Keratinocyte (primary cell): ENCODE measurements around the gene KLHL21. TPM values are rescaled to one million over a fixed set of nuclear protein-coding genes. Genes with fewer than 3 reads are reported as not detected.

Experiments
- DNase-seq: peaks from one replicate; pipeline ENCODE4 v3.0.0-alpha.2; 2011; ENCODE audit warnings: low read depth, missing footprints, low spot score
- FAIRE-seq: peaks from 2 replicates; lab custom pipeline; 2011; peaks lifted over from hg19 to GRCh38; lab: Jason Lieb, UNC
- H2AFZ ChIP-seq: 2 replicates; pipeline ENCODE4 v1.6.0; 2012; ENCODE audit warnings: low read length, control low read depth, inconsistent platforms; ENCODE audit not compliant: control insufficient read depth
- H3K27ac ChIP-seq: 2 replicates; pipeline ENCODE4 v1.5.1; 2011; ENCODE audit warnings: low read length; ENCODE audit not compliant: control insufficient read depth, insufficient read depth
- H3K27me3 ChIP-seq: 3 replicates; pipeline ENCODE4 v1.6.0; 2011; ENCODE audit warnings: low read length; ENCODE audit not compliant: control insufficient read depth, insufficient read depth; ENCODE audit errors: extremely low read depth
- H3K36me3 ChIP-seq, 2 experiments: 2 replicates in 1 of 2; 3 replicates in 1 of 2; pipeline ENCODE4 v1.5.1; 2011; ENCODE audit warnings: low read length in 2 of 2, mild to moderate bottlenecking in 1 of 2; ENCODE audit not compliant: control insufficient read depth in 2 of 2, insufficient read depth in 2 of 2; ENCODE audit errors: extremely low read depth in 1 of 2
- H3K4me1 ChIP-seq: 3 replicates; pipeline ENCODE4 v1.5.1; 2011; ENCODE audit warnings: low read length; ENCODE audit not compliant: control insufficient read depth, insufficient read depth; ENCODE audit errors: extremely low read depth
- H3K4me2 ChIP-seq: 3 replicates; pipeline ENCODE4 v1.6.0; 2011; ENCODE audit warnings: low read depth, low read length; ENCODE audit not compliant: control insufficient read depth, insufficient read depth; ENCODE audit errors: extremely low read depth
- H3K4me3 ChIP-seq, 3 experiments: fragments of 200-600 bp in 1 of 3; sonication (generic) in 1 of 3; 2 replicates in 2 of 3; 3 replicates in 1 of 3; pipeline ENCODE4 v1.5.1; 2011 to 2016; ENCODE audit warnings: low read length in 3 of 3, mild to moderate bottlenecking in 3 of 3, control low read depth in 2 of 3, inconsistent platforms in 1 of 3, low read depth in 1 of 3, mixed read lengths in 1 of 3, mixed run types in 1 of 3, moderate library complexity in 1 of 3; ENCODE audit not compliant: control insufficient read depth in 2 of 3, insufficient read depth in 2 of 3; ENCODE audit errors: extremely low read depth in 1 of 3
- H3K79me2 ChIP-seq: 2 replicates; pipeline ENCODE4 v1.6.0; 2012; ENCODE audit warnings: low read length; ENCODE audit not compliant: control insufficient read depth, insufficient read depth
- H3K9ac ChIP-seq: 3 replicates; pipeline ENCODE4 v1.6.0; 2011; ENCODE audit warnings: low read length; ENCODE audit not compliant: control insufficient read depth, insufficient read depth; ENCODE audit errors: extremely low read depth
- H3K9me1 ChIP-seq: 3 replicates; pipeline ENCODE4 v1.6.0; 2011; ENCODE audit warnings: low read length; ENCODE audit not compliant: control insufficient read depth, insufficient read depth; ENCODE audit errors: extremely low read depth
- H3K9me3 ChIP-seq: 2 replicates; pipeline ENCODE4 v1.5.1; 2012; ENCODE audit warnings: low read depth, low read length; ENCODE audit not compliant: control insufficient read depth
- H4K20me1 ChIP-seq: 3 replicates; pipeline ENCODE4 v1.6.0; 2011; ENCODE audit warnings: low read length; ENCODE audit not compliant: control insufficient read depth, insufficient read depth; ENCODE audit errors: extremely low read depth
- EZH2 ChIP-seq: IDR thresholded peaks from one replicate; pipeline ENCODE4 v1.6.1; 2012; ENCODE audit warnings: inconsistent platforms, mild to moderate bottlenecking, low read length, moderate library complexity
- dilution Hi-C: fragments of 300-500 bp; cut with MboI; formaldehyde crosslinking; loops from one replicate; pipeline ENCODE4 v1.7.0; 2020; ENCODE audit warnings: low sequenced_read_pairs; ENCODE audit not compliant: extremely low pct_ligation_motif_present
- polyA plus RNA-seq, 5 experiments: library from polyadenylated mRNA; depleted of rRNA in 3 of 5; stranded (reverse) in 3 of 5; stranded (forward) in 1 of 5; unstranded in 1 of 5; fragments of >200 nt; gene quantifications; 1 replicate in 1 of 5; 2 replicates in 3 of 5; 3 replicates in 1 of 5; pipeline versions ENCODE4 v1.2.1 to v1.2.3, GENCODE V29; 2011 to 2012; ENCODE audit warnings: missing spikeins in 2 of 5, low read depth in 1 of 5, low replicate concordance in 1 of 5
- TF ChIP-seq, protein P1 (sequence below), 3 experiments: IDR thresholded peaks in 1 of 3; conservative IDR thresholded peaks in 1 of 3; optimal IDR thresholded peaks in 1 of 3; 2 replicates in 2 of 3; 3 replicates in 1 of 3; pipeline versions ENCODE3 to v1.5.1; 2011; ENCODE audit warnings: low read length in 3 of 3, mild to moderate bottlenecking in 3 of 3, moderate library complexity in 2 of 3, control low read depth in 1 of 3, inconsistent platforms in 1 of 3; ENCODE audit not compliant: insufficient read depth in 2 of 3; ENCODE audit errors: extremely low read depth in 1 of 3

The KLHL21 gene
- polyA plus RNA-seq, 1 donor (not counting 4 experiments of a cell fraction or from before 2014, with no cell fraction given), result 24.8 TPM

DNA sequence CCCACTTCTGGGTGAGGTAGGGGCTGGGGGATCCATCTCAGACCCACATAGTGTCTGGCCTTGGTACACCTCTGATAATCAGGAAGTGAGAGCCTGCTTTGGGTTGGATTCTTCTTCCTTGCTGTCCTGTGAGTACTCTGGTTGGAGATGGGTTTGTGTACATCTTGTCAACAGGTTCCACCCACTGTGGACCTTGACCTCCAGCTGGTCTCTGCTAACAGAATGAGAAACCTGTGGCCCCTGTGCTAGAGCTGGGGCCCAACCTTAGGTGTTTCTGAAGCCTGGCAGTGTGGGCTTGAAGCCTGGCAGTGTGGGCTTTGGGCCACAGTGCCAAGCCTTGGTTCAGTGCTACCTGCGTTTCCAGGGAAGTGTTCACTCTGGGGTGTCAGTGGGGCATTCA is 20.3 kb downstream of the KLHL21 start:
- Histone ChIP-seq H3K9me3 (no peaks in the 10 kb centered on the region), H3K4me2 (peak overlapping the region; percentile 47), H3K27ac (no peak overlapping the region), H3K36me3 (peaks cover 0 to 16% of the 10 kb centered on the region in 2 experiments), H3K4me1 (peaks cover 31% of the 10 kb centered on the region), H3K4me3 (no peak overlapping the region), H3K9ac (no peak overlapping the region), H3K27me3 (no peaks in the 10 kb centered on the region), H4K20me1 (peaks cover 12% of the 10 kb centered on the region), H2AFZ (no peak overlapping the region), H3K9me1 (peaks cover 2% of the 10 kb centered on the region), H3K79me2 (peaks cover 18% of the 10 kb centered on the region)
- TF ChIP-seq EZH2, result no peak
- TF ChIP-seq, protein P1, sequence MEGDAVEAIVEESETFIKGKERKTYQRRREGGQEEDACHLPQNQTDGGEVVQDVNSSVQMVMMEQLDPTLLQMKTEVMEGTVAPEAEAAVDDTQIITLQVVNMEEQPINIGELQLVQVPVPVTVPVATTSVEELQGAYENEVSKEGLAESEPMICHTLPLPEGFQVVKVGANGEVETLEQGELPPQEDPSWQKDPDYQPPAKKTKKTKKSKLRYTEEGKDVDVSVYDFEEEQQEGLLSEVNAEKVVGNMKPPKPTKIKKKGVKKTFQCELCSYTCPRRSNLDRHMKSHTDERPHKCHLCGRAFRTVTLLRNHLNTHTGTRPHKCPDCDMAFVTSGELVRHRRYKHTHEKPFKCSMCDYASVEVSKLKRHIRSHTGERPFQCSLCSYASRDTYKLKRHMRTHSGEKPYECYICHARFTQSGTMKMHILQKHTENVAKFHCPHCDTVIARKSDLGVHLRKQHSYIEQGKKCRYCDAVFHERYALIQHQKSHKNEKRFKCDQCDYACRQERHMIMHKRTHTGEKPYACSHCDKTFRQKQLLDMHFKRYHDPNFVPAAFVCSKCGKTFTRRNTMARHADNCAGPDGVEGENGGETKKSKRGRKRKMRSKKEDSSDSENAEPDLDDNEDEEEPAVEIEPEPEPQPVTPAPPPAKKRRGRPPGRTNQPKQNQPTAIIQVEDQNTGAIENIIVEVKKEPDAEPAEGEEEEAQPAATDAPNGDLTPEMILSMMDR (optimal IDR thresholded peaks at IDR 0.05 in 1 of 3, IDR thresholded peaks at IDR 0.05 in 1 of 3, conservative IDR thresholded peaks at IDR 0.05 in 1 of 3; ENCODE audit: extremely low read depth in 1 of 3, insufficient read depth in 2 of 3, low read length in 3 of 3), result no peak
- dilution Hi-C loops, result no loop called here
- no peak for FAIRE-seq
- DNase-seq, result no peak

DNA sequence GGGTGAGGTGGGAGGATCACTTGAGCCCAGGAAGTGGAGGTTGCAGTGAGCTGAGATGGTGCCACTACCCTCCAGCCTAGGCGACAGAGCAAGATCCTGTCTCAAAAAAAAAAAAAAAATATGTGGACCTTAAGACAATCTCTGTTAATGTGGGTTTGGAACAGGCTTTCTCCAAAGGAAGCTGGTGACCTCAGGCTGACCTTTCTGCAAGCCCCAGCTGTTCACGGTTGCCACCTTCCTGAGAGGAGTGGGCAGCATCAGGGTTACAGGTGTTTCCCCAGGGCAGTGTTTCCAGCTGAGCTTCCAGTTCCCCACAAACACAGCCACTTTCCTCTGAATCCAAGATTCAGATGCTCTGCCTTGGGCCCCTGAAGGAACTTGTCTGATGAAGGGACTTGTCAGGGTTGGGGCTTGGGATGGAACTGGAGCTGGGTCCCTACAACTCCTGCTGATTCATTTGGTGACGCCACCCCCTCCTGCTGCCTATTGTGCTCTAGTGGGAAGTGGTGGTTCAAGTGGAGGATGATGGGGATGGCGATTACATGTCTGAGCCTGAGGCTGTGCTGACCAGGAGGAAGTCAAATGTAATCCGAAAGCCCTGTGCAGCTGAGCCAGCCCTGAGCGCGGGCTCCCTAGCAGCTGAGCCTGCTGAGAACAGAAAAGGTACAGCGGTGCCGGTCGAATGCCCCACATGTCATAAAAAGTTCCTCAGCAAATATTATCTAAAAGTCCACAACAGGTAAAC is 20.9 kb downstream of the KLHL21 start:
- no peak for FAIRE-seq
- Histone ChIP-seq H3K9ac (no peak overlapping the region), H3K4me1 (peaks cover 26% of the 10 kb centered on the region), H3K4me3 (peak overlapping the region in 1 of 3 experiments; percentile 78), H3K79me2 (peaks cover 18% of the 10 kb centered on the region), H3K9me3 (no peaks in the 10 kb centered on the region), H3K27me3 (no peaks in the 10 kb centered on the region), H2AFZ (no peak overlapping the region), H4K20me1 (peaks cover 7% of the 10 kb centered on the region), H3K36me3 (peaks cover 0 to 10% of the 10 kb centered on the region in 2 experiments), H3K27ac (no peak overlapping the region), H3K9me1 (peaks cover 2% of the 10 kb centered on the region), H3K4me2 (peak overlapping the region; percentile 47)
- dilution Hi-C loops, result no loop called here
- DNase-seq, result no peak
- TF ChIP-seq, protein P1 (optimal IDR thresholded peaks at IDR 0.05 in 1 of 3, IDR thresholded peaks at IDR 0.05 in 1 of 3, conservative IDR thresholded peaks at IDR 0.05 in 1 of 3; ENCODE audit: extremely low read depth in 1 of 3, insufficient read depth in 2 of 3, low read length in 3 of 3), result no peak
- TF ChIP-seq EZH2, result no peak
